HepG2 (cell line): ENCODE measurements around the gene SLFN14. TPM values are rescaled to one million over a fixed set of nuclear protein-coding genes. Genes with fewer than 3 reads are reported as not detected.

ENCODE experiments used
- ELF4 ChIP-seq: sonication (generic); formaldehyde crosslinking; IDR thresholded peaks from 2 replicates; pipeline ENCODE4 v1.5.0; 2020; ENCODE audit warnings: missing genetic modification reagents, mild to moderate bottlenecking, moderate library complexity, borderline replicate concordance
- FOXC1 ChIP-seq: sonication (generic); formaldehyde crosslinking; IDR thresholded peaks from 2 replicates; pipeline ENCODE4 v1.8.0; 2022; ENCODE audit warnings: mild to moderate bottlenecking, missing genetic modification reagents, borderline replicate concordance
- IKZF4 ChIP-seq: sonication (generic); formaldehyde crosslinking; IDR thresholded peaks from 2 replicates; pipeline ENCODE4 v1.5.1; 2020; ENCODE audit warnings: borderline replicate concordance, mild to moderate bottlenecking, low read depth, missing genetic modification reagents; ENCODE audit errors: not compliant biosample characterization
- KDM5B ChIP-seq: sonication (generic); formaldehyde crosslinking; IDR thresholded peaks from 2 replicates; pipeline ENCODE4 v1.4.0; 2020; ENCODE audit warnings: missing genetic modification reagents, mild to moderate bottlenecking, borderline replicate concordance
- U2AF1 ChIP-seq: fragments of 200-400 bp; formaldehyde crosslinking; optimal IDR thresholded peaks from 2 replicates; pipeline ENCODE3; 2017; ENCODE audit warnings: mild to moderate bottlenecking, low read depth, low read length
- ZFP37 ChIP-seq: sonication (generic); formaldehyde crosslinking; IDR thresholded peaks from 2 replicates; pipeline ENCODE4 v1.4.0; 2020; ENCODE audit warnings: missing genetic modification reagents, borderline replicate concordance
- ZFX ChIP-seq: sonication (generic); formaldehyde crosslinking; IDR thresholded peaks from 2 replicates; pipeline ENCODE4 v1.4.0; 2020; ENCODE audit warnings: mild to moderate bottlenecking, low read depth, missing genetic modification reagents, moderate library complexity
- ZMYM2 ChIP-seq: sonication (generic); formaldehyde crosslinking; IDR thresholded peaks from 2 replicates; pipeline ENCODE4 v1.8.0; 2022; ENCODE audit warnings: mild to moderate bottlenecking, missing genetic modification reagents
- ZNF121 ChIP-seq: sonication (generic); formaldehyde crosslinking; IDR thresholded peaks from 2 replicates; pipeline ENCODE4 v1.5.0; 2020; ENCODE audit warnings: mild to moderate bottlenecking, missing genetic modification reagents
- ZNF263 ChIP-seq: sonication (generic); formaldehyde crosslinking; IDR thresholded peaks from 2 replicates; pipeline ENCODE4 v1.4.0; 2020; ENCODE audit warnings: missing genetic modification reagents
- ZNF274 ChIP-seq: sonication (generic); formaldehyde crosslinking; IDR thresholded peaks from 2 replicates; pipeline ENCODE4 v1.5.1; 2020; ENCODE audit warnings: mild to moderate bottlenecking, missing genetic modification reagents
- ZNF546 ChIP-seq: sonication (generic); formaldehyde crosslinking; conservative IDR thresholded peaks from 2 replicates; pipeline ENCODE4 v1.8.1; 2023; ENCODE audit warnings: mild to moderate bottlenecking, missing genetic modification reagents
- ZNF572 ChIP-seq: sonication (generic); formaldehyde crosslinking; IDR thresholded peaks from 2 replicates; pipeline ENCODE4 v1.5.1; 2020; ENCODE audit warnings: mild to moderate bottlenecking, missing genetic modification reagents
- polyA plus RNA-seq, 8 experiments: library from polyadenylated mRNA; depleted of rRNA in 3 of 8; stranded (reverse) in 7 of 8; unstranded in 1 of 8; fragments of >200 nt; fragmentation: Illumina TruSeq in 4 of 8; extraction: Trizol in 4 of 8; gene quantifications; 2 replicates each; pipeline versions ENCODE4 v1.2.1 to v1.2.3, GENCODE V29; 2011 to 2016; ENCODE audit warnings: low read depth in 4 of 8, missing spikeins in 1 of 8, mixed read lengths in 1 of 8; ENCODE audit not compliant: insufficient read depth in 1 of 8
- total RNA-seq, 5 experiments: library from RNA; depleted of rRNA; stranded (reverse); fragments of >200 nt; fragmentation: Illumina TruSeq; extraction: Trizol; gene quantifications; 2 replicates each; pipeline ENCODE4 v1.2.3, GENCODE V29; 2016; ENCODE audit warnings: low read depth in 1 of 5
- TF ChIP-seq, protein P1 (sequence below): sonication (generic); formaldehyde crosslinking; IDR thresholded peaks from 2 replicates; pipeline ENCODE4 v1.9.0; 2022; ENCODE audit warnings: missing genetic modification reagents, mild to moderate bottlenecking, borderline replicate concordance
- TF ChIP-seq, protein P2 (sequence below): sonication (generic); formaldehyde crosslinking; IDR thresholded peaks from 2 replicates; pipeline ENCODE4 v1.4.0; 2020; ENCODE audit warnings: missing genetic modification reagents
- TF ChIP-seq, protein P3 (sequence below): sonication (generic); formaldehyde crosslinking; IDR thresholded peaks from 2 replicates; pipeline ENCODE4 v1.4.0; 2020; ENCODE audit warnings: mild to moderate bottlenecking, missing genetic modification reagents, borderline replicate concordance
- TF ChIP-seq, protein P4 (sequence below): sonication (generic); formaldehyde crosslinking; IDR thresholded peaks from 2 replicates; pipeline ENCODE4 v1.5.1; 2020; ENCODE audit warnings: missing genetic modification reagents, mild to moderate bottlenecking, borderline replicate concordance

Gene SLFN14
- total and polyA plus RNA-seq, 2 of the 13 experiments (the other 11 are each of a cell fraction or from before 2014, with no cell fraction given), result not detected

DNA sequence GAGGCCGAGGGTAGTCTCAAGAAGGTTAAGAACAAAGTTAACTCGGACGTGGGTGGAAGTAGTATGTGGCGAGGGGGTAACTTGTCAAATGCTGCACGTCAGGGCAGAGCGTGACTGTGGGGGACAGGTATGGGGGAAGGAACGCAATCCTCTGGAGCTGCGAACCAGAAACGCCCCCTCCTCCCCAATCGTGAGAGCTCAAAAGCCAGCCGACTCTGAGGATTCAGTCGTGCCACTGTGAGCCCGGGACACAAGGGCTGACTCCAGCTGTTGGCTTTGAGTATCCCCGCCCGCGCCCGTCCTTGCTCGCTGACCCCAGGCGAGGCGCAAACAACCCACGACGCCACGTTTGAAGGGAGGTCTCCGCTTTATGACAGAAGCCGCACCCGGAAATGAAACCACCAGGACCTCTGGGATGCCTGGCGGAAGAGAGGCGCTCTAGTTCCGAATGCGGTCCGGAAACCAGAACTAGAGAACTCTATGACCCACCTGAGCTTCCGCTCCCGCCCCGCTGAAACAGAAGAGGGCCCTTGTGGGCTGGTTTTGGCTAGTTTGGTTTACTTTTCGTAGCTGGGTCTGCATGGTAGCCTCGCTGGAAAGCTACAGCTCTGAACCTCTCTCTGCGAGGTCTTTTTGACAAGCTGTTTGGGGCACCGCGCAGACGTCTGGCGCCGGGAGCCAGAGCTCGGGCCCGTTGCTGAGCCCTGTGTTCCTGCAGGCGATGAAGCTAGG lies 17.7 kb upstream of the SLFN14 start, which contains the start of gene PEX12 (continued):
- TF ChIP-seq ZMYM2 (CRISPR knock-in tag) (peak; percentile 54; the same call in 1 of the 2 replicates), FOXC1 (peak; percentile 93; the same call in 1 of the 2 replicates), ZNF546 (CRISPR knock-in tag) (0 out of 2 replicates have a peak, but pooled peaks have one; percentile 70), ZNF263 (CRISPR knock-in tag) (peak; percentile 55), U2AF1 (no peak), ZFP37 (CRISPR knock-in tag) (0 out of 2 replicates have a peak, but pooled peaks have one; percentile 35), ZNF274 (CRISPR knock-in tag) (peak; percentile 18; the same call in 1 of the 2 replicates), ZNF572 (no peak), KDM5B (0 out of 2 replicates have a peak, but pooled peaks have one; percentile 82), ELF4 (peak; percentile 94; the same call in 1 of the 2 replicates), ZFX (CRISPR knock-in tag) (peak; percentile 92), IKZF4 (CRISPR knock-in tag) (no peak), ZNF121 (CRISPR knock-in tag) (no peak)
- TF ChIP-seq, protein P1, sequence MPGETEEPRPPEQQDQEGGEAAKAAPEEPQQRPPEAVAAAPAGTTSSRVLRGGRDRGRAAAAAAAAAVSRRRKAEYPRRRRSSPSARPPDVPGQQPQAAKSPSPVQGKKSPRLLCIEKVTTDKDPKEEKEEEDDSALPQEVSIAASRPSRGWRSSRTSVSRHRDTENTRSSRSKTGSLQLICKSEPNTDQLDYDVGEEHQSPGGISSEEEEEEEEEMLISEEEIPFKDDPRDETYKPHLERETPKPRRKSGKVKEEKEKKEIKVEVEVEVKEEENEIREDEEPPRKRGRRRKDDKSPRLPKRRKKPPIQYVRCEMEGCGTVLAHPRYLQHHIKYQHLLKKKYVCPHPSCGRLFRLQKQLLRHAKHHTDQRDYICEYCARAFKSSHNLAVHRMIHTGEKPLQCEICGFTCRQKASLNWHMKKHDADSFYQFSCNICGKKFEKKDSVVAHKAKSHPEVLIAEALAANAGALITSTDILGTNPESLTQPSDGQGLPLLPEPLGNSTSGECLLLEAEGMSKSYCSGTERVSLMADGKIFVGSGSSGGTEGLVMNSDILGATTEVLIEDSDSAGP (CRISPR knock-in tag), result peak; percentile 52; the same call in 1 of the 2 replicates
- TF ChIP-seq, protein P2, sequence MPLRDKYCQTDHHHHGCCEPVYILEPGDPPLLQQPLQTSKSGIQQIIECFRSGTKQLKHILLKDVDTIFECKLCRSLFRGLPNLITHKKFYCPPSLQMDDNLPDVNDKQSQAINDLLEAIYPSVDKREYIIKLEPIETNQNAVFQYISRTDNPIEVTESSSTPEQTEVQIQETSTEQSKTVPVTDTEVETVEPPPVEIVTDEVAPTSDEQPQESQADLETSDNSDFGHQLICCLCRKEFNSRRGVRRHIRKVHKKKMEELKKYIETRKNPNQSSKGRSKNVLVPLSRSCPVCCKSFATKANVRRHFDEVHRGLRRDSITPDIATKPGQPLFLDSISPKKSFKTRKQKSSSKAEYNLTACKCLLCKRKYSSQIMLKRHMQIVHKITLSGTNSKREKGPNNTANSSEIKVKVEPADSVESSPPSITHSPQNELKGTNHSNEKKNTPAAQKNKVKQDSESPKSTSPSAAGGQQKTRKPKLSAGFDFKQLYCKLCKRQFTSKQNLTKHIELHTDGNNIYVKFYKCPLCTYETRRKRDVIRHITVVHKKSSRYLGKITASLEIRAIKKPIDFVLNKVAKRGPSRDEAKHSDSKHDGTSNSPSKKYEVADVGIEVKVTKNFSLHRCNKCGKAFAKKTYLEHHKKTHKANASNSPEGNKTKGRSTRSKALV (CRISPR knock-in tag), result peak; percentile 42; the same call in 1 of the 2 replicates
- TF ChIP-seq, protein P3, sequence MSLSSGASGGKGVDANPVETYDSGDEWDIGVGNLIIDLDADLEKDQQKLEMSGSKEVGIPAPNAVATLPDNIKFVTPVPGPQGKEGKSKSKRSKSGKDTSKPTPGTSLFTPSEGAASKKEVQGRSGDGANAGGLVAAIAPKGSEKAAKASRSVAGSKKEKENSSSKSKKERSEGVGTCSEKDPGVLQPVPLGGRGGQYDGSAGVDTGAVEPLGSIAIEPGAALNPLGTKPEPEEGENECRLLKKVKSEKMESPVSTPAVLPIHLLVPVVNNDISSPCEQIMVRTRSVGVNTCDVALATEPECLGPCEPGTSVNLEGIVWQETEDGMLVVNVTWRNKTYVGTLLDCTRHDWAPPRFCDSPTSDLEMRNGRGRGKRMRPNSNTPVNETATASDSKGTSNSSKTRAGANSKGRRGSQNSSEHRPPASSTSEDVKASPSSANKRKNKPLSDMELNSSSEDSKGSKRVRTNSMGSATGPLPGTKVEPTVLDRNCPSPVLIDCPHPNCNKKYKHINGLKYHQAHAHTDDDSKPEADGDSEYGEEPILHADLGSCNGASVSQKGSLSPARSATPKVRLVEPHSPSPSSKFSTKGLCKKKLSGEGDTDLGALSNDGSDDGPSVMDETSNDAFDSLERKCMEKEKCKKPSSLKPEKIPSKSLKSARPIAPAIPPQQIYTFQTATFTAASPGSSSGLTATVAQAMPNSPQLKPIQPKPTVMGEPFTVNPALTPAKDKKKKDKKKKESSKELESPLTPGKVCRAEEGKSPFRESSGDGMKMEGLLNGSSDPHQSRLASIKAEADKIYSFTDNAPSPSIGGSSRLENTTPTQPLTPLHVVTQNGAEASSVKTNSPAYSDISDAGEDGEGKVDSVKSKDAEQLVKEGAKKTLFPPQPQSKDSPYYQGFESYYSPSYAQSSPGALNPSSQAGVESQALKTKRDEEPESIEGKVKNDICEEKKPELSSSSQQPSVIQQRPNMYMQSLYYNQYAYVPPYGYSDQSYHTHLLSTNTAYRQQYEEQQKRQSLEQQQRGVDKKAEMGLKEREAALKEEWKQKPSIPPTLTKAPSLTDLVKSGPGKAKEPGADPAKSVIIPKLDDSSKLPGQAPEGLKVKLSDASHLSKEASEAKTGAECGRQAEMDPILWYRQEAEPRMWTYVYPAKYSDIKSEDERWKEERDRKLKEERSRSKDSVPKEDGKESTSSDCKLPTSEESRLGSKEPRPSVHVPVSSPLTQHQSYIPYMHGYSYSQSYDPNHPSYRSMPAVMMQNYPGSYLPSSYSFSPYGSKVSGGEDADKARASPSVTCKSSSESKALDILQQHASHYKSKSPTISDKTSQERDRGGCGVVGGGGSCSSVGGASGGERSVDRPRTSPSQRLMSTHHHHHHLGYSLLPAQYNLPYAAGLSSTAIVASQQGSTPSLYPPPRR (CRISPR knock-in tag), result peak; percentile 44; the same call in 1 of the 2 replicates
- TF ChIP-seq, protein P4, sequence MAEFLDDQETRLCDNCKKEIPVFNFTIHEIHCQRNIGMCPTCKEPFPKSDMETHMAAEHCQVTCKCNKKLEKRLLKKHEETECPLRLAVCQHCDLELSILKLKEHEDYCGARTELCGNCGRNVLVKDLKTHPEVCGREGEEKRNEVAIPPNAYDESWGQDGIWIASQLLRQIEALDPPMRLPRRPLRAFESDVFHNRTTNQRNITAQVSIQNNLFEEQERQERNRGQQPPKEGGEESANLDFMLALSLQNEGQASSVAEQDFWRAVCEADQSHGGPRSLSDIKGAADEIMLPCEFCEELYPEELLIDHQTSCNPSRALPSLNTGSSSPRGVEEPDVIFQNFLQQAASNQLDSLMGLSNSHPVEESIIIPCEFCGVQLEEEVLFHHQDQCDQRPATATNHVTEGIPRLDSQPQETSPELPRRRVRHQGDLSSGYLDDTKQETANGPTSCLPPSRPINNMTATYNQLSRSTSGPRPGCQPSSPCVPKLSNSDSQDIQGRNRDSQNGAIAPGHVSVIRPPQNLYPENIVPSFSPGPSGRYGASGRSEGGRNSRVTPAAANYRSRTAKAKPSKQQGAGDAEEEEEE, result 0 out of 2 replicates have a peak, but pooled peaks have one; percentile 85
